ENCODE measurements around the gene MSMP. TPM values are rescaled to one million over a fixed set of nuclear protein-coding genes. Genes with fewer than 3 reads are reported as not detected.
A peak's percentile ranks its signal among the peaks of the same experiment; 100 is the strongest.

MSMP gene
- total RNA-seq, 2 donors from 2014 or later, result not detected

GRCh38 chr9:35718721-35719511 is 35.2 kb downstream of the MSMP start:
- Mint-ChIP-seq H3K27me3 (ENCODE audit: low read depth) (no peaks in the 10 kb centered on the region), H3K27ac (no peak overlapping the region), H3K36me3 (ENCODE audit: insufficient read depth in 2 of 2) (peaks cover 23 to 31% of the 10 kb centered on the region in 2 donors)

DNA sequence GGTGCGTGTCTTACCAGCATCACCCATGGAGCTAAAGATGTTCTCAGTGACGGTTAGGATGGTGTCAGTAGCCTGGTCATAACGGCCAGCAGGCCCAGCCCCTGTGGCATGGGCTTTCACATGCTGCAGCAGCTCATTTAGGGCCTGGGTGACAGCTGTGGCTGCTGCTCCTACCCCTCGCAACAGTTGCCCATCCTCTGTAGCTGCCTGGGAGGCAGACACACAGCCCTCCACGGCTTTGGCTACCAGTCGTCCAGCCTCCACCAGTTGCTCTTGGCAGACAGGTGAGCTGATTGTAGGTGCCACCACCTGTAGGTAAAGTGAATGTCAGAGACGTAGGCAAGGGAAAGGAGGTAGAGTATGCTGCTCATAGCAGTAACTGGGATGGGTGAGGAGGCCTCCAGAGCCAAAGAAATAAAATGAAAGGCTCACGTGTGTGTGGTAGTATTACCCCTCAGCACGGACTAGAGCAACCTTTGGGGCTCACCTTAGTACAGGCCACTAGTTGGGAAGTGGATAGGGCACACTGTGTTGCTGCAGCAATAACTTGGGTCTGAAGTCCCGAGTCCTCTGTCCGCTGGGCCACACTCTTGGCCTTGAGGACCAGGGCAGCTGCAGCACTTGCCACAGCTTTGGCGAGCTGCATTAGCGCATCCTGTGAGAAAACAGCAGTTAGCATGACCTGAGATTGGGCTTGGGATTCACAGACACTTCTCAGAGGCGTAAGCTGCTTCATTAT is 36.8 kb downstream of the MSMP start:
- Mint-ChIP-seq H3K36me3 (ENCODE audit: insufficient read depth in 2 of 2) (peaks cover 26 to 29% of the 10 kb centered on the region in 2 donors), H3K27me3 (ENCODE audit: low read depth) (no peaks in the 10 kb centered on the region), H3K4me1 (ENCODE audit: low read depth) (peaks cover under 1% of the 10 kb centered on the region), H3K27ac (no peak overlapping the region), H3K4me3 (no peak overlapping the region), H3K9me3 (no peaks in the 10 kb centered on the region)
- DNase-seq (no peak), ATAC-seq (replicated peaks in 1 of 2) (no peak)

More at GRCh38 chr9:35718721-35719511, 35.2 kb downstream of the MSMP start:
- H3K9me3 Mint-ChIP-seq, result no peaks in the 10 kb centered on the region
- no peak overlapping the region for H3K4me3 Mint-ChIP-seq
- ATAC-seq (replicated peaks in 1 of 2) (no peak), DNase-seq (no peak)
- H3K4me1 Mint-ChIP-seq (ENCODE audit: low read depth), result no peaks in the 10 kb centered on the region

DNA sequence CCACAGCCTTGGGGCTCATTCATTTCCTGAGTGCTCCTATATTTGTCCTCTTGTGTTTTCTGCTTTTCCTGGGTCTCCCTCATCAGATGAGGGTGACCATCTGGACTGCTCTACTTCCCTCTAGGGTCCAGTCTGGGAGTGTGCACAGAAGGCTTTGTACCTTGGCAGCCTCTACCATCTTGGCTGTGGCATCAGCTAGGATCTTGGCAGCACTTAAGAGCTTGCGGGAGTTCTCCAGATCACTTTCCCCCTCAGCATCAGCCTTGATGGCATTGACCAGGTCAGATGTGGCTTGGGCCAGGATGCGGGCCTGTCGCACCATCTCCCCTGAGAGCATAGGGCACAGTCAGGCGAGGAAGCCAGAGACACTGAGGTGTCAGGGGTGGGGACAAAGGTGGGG is 37.8 kb downstream of the MSMP start:
- ATAC-seq (replicated peaks in 1 of 2), result no peak
- Mint-ChIP-seq H3K27me3 (ENCODE audit: low read depth) (no peaks in the 10 kb centered on the region), H3K4me3 (no peak overlapping the region), H3K27ac (no peak overlapping the region), H3K4me1 (ENCODE audit: low read depth) (peaks cover 9% of the 10 kb centered on the region), H3K36me3 (ENCODE audit: insufficient read depth in 2 of 2) (peaks cover 17 to 21% of the 10 kb centered on the region in 2 donors), H3K9me3 (no peaks in the 10 kb centered on the region)
- DNase-seq, result no peak

GRCh38 chr9:35714579-35715252 is 39.4 kb downstream of the MSMP start:
- DNase-seq, result no peak
- H3K9me3 Mint-ChIP-seq, result no peaks in the 10 kb centered on the region
- H3K27me3 Mint-ChIP-seq (ENCODE audit: low read depth), result no peaks in the 10 kb centered on the region
- ATAC-seq (replicated peaks in 1 of 2), result no peak
- H3K4me3 Mint-ChIP-seq, result no peak overlapping the region
- H3K4me1 Mint-ChIP-seq (ENCODE audit: low read depth), result peaks cover 9% of the 10 kb centered on the region
- H3K36me3 Mint-ChIP-seq (ENCODE audit: insufficient read depth in 2 of 2), result peaks cover 21 to 25% of the 10 kb centered on the region in 2 donors
- H3K27ac Mint-ChIP-seq, result no peak overlapping the region

- H3K27ac Mint-ChIP-seq, result no peak overlapping the region
- peaks cover 9% of the 10 kb centered on the region for H3K4me1 Mint-ChIP-seq (ENCODE audit: low read depth)
- H3K36me3 Mint-ChIP-seq (ENCODE audit: insufficient read depth in 2 of 2), result peaks cover 15 to 23% of the 10 kb centered on the region in 2 donors
- H3K9me3 Mint-ChIP-seq, result no peaks in the 10 kb centered on the region
- no peak overlapping the region for H3K4me3 Mint-ChIP-seq
- no peaks in the 10 kb centered on the region for H3K27me3 Mint-ChIP-seq (ENCODE audit: low read depth)
- ATAC-seq (replicated peaks in 1 of 2) (no peak), DNase-seq (no peak)
Measured at GRCh38 chr9:35714123-35714522, 40.0 kb downstream of the MSMP start.

DNA sequence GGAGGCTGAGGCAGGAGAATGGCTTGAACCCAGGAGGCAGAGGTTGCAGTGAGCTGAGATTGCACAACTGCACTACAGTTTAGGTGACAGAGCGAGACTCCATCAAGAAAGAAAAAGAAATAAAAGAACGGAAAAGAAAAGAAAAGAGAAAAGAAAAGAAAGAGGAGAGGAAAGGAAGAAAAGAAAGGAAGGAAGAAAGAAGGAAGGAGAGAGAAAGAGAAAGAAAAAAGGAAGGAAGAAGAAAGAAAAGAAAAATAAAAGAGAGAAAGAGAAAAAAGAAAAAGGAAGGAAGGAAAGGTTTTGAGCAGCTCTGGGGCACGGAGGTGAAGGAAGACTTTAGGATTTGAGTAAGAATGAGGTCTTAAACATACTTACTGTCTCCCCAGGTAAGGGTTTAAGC is 40.5 kb downstream of the MSMP start:
- H3K27me3 Mint-ChIP-seq (ENCODE audit: low read depth), result no peaks in the 10 kb centered on the region
- no peak for DNase-seq
- no peak for ATAC-seq (replicated peaks in 1 of 2)
- peaks cover 9% of the 10 kb centered on the region for H3K4me1 Mint-ChIP-seq (ENCODE audit: low read depth)
- H3K9me3 Mint-ChIP-seq, result no peaks in the 10 kb centered on the region
- peaks cover 17 to 25% of the 10 kb centered on the region in 2 donors for H3K36me3 Mint-ChIP-seq (ENCODE audit: insufficient read depth in 2 of 2)
- no peak overlapping the region for H3K4me3 Mint-ChIP-seq
- peak overlapping the region; percentile 74 for H3K27ac Mint-ChIP-seq

DNA sequence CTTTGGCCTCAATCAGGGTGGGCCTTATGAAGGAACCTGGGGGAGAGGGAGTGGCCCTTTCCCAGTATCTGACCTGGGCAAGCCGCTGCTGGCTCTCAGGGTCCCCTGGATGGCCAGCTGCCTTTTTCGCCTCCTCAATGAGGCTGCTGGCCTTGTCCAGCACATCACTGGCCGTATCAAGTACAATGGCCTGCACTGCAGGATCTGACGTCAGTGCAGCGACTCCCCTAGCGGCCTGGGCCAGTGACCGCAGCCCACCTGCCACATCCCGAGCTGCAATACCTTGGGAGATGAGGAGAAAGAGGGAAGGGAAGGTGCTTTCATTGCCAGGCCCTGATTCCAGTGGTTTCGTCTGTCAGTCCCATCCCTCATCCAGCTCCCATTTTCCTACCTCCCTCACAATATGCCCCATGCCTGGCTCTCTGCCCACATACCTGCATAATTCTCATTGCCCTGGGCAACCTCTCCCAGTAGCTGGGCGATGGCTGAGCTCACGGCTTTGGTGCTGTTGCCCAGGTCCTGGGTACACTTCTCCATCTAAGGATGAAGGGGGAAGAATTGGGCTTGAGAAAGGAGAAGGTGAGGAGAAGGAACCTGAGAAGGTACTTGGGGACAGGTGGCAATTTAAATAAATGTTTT is 41.2 kb downstream of the MSMP start:
- peaks cover 17 to 26% of the 10 kb centered on the region in 2 donors for H3K36me3 Mint-ChIP-seq (ENCODE audit: insufficient read depth in 2 of 2)
- no peak overlapping the region for H3K27ac Mint-ChIP-seq
- no peak overlapping the region for H3K4me3 Mint-ChIP-seq

DNA sequence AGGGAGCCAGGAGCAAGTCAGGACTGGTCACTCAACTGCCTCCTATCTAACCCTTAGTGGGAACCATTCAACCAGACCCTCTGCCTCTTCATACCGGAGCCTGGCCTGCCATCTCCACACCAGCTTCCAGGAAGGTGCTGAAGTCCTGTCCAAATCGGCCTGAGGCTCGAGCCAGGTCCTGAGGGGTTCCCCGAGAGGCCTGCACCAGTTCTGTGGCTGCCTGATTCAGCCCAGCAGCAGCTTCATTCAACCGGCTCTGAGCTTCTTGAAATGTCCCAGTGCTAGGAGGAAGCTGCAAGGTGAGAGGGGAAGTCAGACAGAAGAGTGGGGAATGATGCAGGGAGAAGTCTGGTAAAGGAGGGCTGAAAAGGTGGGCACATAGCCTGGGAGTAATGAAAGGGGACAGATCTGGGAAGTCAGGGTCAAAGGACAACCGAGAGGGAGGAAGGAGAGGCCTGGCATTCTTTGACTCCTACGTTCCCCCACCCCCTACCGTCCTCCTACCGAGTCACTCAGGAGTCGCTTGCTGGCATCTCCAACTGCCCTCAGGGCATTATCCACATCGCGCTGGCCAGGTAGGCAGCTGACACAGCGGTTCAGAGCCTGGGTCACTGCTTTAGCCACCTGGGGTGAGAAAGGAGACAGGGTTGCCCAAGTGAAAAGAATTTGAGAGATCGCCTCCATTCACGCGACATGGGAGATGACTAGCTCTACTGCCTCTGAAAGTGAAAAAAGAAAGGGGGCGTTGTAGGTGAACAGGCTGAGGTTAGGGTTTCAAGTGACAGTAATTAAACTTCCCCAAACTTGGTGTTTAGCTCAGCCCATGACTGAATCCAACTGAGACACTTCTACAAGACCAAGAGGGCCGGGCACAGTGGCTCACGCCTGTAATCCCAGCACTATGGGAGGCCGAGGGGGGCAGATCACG is 42.3 kb downstream of the MSMP start:
- ATAC-seq (replicated peaks in 1 of 2) (peak; percentile 22 to 62), DNase-seq (no peak)
- Mint-ChIP-seq H3K27me3 (ENCODE audit: low read depth) (no peaks in the 10 kb centered on the region), H3K4me3 (no peak overlapping the region), H3K9me3 (no peaks in the 10 kb centered on the region), H3K36me3 (ENCODE audit: insufficient read depth in 2 of 2) (peaks cover 21 to 35% of the 10 kb centered on the region in 2 donors), H3K27ac (no peak overlapping the region), H3K4me1 (ENCODE audit: low read depth) (peaks cover 9% of the 10 kb centered on the region)

More for the DNA sequence above, 41.2 kb downstream of the MSMP start:
- no peaks in the 10 kb centered on the region for H3K9me3 Mint-ChIP-seq
- ATAC-seq (replicated peaks in 1 of 2) (no peak), DNase-seq (no peak)
- no peaks in the 10 kb centered on the region for H3K27me3 Mint-ChIP-seq (ENCODE audit: low read depth)
- peaks cover 9% of the 10 kb centered on the region for H3K4me1 Mint-ChIP-seq (ENCODE audit: low read depth)

DNA sequence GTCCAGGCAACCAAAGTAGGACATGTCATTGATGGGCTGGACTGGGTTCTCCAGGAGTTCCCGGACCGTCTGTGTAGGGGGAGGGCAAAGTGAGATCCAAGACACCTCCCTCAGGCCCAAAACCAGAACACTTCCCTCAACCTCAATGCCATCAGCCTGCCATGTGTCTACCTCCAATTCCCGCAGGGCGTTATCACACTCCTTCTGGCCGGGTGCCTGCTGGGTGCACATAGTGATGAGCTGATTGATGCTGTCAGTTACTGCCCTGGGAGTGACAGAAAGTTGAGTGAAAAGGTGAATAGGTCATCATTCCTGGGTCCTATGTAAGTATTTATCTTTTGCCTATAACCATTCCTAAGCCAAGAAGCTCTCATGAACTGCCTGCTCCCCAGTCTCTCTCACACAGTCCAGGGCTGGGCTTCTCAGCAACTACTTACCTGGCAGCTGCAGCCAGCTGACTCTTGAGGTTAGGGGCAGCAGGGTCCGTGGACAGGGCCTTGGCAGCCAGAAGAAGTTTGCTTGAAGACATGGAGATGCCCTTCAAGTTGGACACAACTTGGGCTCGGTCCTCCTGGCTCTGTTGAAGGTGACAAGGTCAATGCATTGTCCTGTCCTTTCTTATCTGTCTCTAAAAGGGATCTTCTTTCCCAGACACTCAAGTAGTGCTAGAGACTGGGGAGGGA is 43.1 kb downstream of the MSMP start:
- H3K36me3 Mint-ChIP-seq (ENCODE audit: insufficient read depth in 2 of 2), result peaks cover 21 to 32% of the 10 kb centered on the region in 2 donors
- H3K27me3 Mint-ChIP-seq (ENCODE audit: low read depth), result no peaks in the 10 kb centered on the region
- no peaks in the 10 kb centered on the region for H3K9me3 Mint-ChIP-seq
- H3K4me1 Mint-ChIP-seq (ENCODE audit: low read depth), result peaks cover 9% of the 10 kb centered on the region
- no peak overlapping the region for H3K4me3 Mint-ChIP-seq
- no peak for ATAC-seq (replicated peaks in 1 of 2)
- no peak overlapping the region for H3K27ac Mint-ChIP-seq
- no peak for DNase-seq

DNA sequence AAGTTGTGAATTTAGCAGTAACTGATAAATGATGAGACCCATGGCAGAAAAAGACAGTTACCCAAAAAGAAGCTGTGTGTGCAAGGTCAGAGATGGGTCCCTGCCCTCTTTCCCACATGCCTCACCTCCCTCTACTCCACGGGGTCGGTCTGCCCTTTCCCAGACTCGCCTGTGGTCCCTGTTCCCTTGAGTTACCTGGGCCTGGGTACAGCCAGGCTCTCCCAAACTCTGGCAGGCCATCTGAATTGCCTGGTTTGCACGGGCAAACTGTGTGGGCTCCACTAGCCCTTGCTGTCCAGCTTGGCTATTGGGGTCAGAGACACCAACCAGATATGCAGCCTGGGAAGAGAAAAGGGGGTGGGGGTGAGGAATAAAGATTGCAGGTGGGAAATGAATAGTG is 45.9 kb downstream of the MSMP start:
- H3K4me3 Mint-ChIP-seq, result no peak overlapping the region
- DNase-seq (no peak), ATAC-seq (replicated peaks in 1 of 2) (no peak)
- peak overlapping the region; percentile 54 for H3K27ac Mint-ChIP-seq
- no peaks in the 10 kb centered on the region for H3K9me3 Mint-ChIP-seq
- peaks cover 22 to 30% of the 10 kb centered on the region in 2 donors for H3K36me3 Mint-ChIP-seq (ENCODE audit: insufficient read depth in 2 of 2)
- peaks cover 9% of the 10 kb centered on the region for H3K4me1 Mint-ChIP-seq (ENCODE audit: low read depth)
- H3K27me3 Mint-ChIP-seq (ENCODE audit: low read depth), result no peaks in the 10 kb centered on the region

DNA sequence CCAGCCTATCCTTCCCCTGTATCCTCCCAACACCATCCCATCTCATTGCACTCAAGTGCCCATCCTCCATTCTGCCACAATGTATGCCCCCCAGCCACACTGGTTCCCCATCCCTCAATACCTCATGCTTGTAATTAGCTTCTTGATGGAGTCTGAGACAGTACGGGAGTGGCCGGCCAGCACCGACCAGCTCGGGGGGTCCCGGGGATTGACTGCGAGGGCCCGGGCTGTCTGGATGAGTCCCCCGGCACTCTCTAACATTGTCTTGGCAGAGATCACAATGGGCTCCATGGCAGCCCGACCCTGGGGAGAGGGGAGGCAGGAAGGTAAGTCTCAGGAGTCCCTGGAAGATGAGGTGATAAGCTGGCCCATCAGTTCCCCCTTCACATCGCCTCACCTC is 47.1 kb downstream of the MSMP start:
- no peak overlapping the region for H3K4me3 Mint-ChIP-seq
- no peaks in the 10 kb centered on the region for H3K9me3 Mint-ChIP-seq

More for the DNA sequence above, 47.1 kb downstream of the MSMP start:
- peaks cover 5% of the 10 kb centered on the region for H3K4me1 Mint-ChIP-seq (ENCODE audit: low read depth)
- DNase-seq (no peak), ATAC-seq (replicated peaks in 1 of 2) (no peak)
- no peaks in the 10 kb centered on the region for H3K27me3 Mint-ChIP-seq (ENCODE audit: low read depth)
- peaks cover 22 to 36% of the 10 kb centered on the region in 2 donors for H3K36me3 Mint-ChIP-seq (ENCODE audit: insufficient read depth in 2 of 2)
- no peak overlapping the region for H3K27ac Mint-ChIP-seq
